ENCODE results near the gene ZNF487. TPM values are rescaled to one million over a fixed set of nuclear protein-coding genes. Genes with fewer than 3 reads are reported as not detected.

Gene ZNF487
- total and polyA plus RNA-seq, 2 of the 13 experiments (the other 11 are each of a cell fraction or from before 2014, with no cell fraction given): 7.4 to 8.8 TPM

- TF ChIP-seq HIC2 (CRISPR knock-in tag; IDR thresholded peaks at IDR 0.05; ENCODE audit: low read depth): peak; percentile 41; the same call in 1 of the 2 replicates
- TF ChIP-seq GFI1 (CRISPR knock-in tag; IDR thresholded peaks at IDR 0.05; ENCODE audit: borderline replicate concordance): peak; percentile 47; the same call in 1 of the 2 replicates
- TF ChIP-seq FOSL2 (CRISPR knock-in tag; IDR thresholded peaks at IDR 0.05): no peak; the same call in 1 of the 2 replicates
- peak; percentile 27; the same call in 1 of the 2 replicates for TF ChIP-seq ZNF749 (CRISPR knock-in tag; IDR thresholded peaks at IDR 0.05; ENCODE audit: borderline replicate concordance)
- TF ChIP-seq, protein P1, sequence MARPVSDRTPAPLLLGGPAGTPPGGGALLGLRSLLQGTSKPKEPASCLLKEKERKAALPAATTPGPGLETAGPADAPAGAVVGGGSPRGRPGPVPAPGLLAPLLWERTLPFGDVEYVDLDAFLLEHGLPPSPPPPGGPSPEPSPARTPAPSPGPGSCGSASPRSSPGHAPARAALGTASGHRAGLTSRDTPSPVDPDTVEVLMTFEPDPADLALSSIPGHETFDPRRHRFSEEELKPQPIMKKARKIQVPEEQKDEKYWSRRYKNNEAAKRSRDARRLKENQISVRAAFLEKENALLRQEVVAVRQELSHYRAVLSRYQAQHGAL (CRISPR knock-in tag; IDR thresholded peaks at IDR 0.05; ENCODE audit: not compliant biosample characterization): no peak
- peak; percentile 88; the same call in 1 of the 2 replicates for TF ChIP-seq ZNF557 (CRISPR knock-in tag; IDR thresholded peaks at IDR 0.05)
- TF ChIP-seq ZNF205 (CRISPR knock-in tag; IDR thresholded peaks at IDR 0.05): 0 out of 2 replicates have a peak, but pooled peaks have one; percentile 54
- 0 out of 2 replicates have a peak, but pooled peaks have one; percentile 46 for TF ChIP-seq ZBTB39 (CRISPR knock-in tag; IDR thresholded peaks at IDR 0.05)
- no peak for TF ChIP-seq SOX13 (IDR thresholded peaks at IDR 0.05)
- peak in 1 of 2 experiments; percentile 46; a peak in 1 of 4 replicates for TF ChIP-seq SOX13 (CRISPR knock-in tag; conservative IDR thresholded peaks at IDR 0.05 in 1 of 2, IDR thresholded peaks at IDR 0.05 in 1 of 2)
- TF ChIP-seq ZBTB38 (CRISPR knock-in tag; IDR thresholded peaks at IDR 0.05): 0 out of 2 replicates have a peak, but pooled peaks have one; percentile 19
- TF ChIP-seq, protein P2, sequence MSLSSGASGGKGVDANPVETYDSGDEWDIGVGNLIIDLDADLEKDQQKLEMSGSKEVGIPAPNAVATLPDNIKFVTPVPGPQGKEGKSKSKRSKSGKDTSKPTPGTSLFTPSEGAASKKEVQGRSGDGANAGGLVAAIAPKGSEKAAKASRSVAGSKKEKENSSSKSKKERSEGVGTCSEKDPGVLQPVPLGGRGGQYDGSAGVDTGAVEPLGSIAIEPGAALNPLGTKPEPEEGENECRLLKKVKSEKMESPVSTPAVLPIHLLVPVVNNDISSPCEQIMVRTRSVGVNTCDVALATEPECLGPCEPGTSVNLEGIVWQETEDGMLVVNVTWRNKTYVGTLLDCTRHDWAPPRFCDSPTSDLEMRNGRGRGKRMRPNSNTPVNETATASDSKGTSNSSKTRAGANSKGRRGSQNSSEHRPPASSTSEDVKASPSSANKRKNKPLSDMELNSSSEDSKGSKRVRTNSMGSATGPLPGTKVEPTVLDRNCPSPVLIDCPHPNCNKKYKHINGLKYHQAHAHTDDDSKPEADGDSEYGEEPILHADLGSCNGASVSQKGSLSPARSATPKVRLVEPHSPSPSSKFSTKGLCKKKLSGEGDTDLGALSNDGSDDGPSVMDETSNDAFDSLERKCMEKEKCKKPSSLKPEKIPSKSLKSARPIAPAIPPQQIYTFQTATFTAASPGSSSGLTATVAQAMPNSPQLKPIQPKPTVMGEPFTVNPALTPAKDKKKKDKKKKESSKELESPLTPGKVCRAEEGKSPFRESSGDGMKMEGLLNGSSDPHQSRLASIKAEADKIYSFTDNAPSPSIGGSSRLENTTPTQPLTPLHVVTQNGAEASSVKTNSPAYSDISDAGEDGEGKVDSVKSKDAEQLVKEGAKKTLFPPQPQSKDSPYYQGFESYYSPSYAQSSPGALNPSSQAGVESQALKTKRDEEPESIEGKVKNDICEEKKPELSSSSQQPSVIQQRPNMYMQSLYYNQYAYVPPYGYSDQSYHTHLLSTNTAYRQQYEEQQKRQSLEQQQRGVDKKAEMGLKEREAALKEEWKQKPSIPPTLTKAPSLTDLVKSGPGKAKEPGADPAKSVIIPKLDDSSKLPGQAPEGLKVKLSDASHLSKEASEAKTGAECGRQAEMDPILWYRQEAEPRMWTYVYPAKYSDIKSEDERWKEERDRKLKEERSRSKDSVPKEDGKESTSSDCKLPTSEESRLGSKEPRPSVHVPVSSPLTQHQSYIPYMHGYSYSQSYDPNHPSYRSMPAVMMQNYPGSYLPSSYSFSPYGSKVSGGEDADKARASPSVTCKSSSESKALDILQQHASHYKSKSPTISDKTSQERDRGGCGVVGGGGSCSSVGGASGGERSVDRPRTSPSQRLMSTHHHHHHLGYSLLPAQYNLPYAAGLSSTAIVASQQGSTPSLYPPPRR (CRISPR knock-in tag; IDR thresholded peaks at IDR 0.05; ENCODE audit: borderline replicate concordance): 0 out of 2 replicates have a peak, but pooled peaks have one; percentile 38
- 0 out of 2 replicates have a peak, but pooled peaks have one; percentile 26 for TF ChIP-seq SNAI1 (CRISPR knock-in tag; IDR thresholded peaks at IDR 0.05; ENCODE audit: borderline replicate concordance)
- TF ChIP-seq CCAR2 (optimal IDR thresholded peaks at IDR 0.05; ENCODE audit: low read depth, low read length): no peak
- no peak for TF ChIP-seq ESRRA (CRISPR knock-in tag; IDR thresholded peaks at IDR 0.05; ENCODE audit: low read depth)
- 0 out of 2 replicates have a peak, but pooled peaks have one; percentile 61 for TF ChIP-seq HNRNPL (IDR thresholded peaks at IDR 0.05; ENCODE audit: low read depth, low read length)
- peak; percentile 86 for TF ChIP-seq ZNF234 (CRISPR knock-in tag; conservative IDR thresholded peaks at IDR 0.05)
These were observed 28.1 kb upstream of the ZNF487 start, which contains the start of gene HNRNPF (continued) for GRCh38 chr10:43408710-43409384.

Measured in HepG2 (cell line).